Ishikawa (cell line): Measurements from ENCODE around the gene MTMR2.

Source experiments
- CEBPB ChIP-seq: IDR thresholded peaks from 2 replicates; pipeline ENCODE4 v1.6.1; 2012
- EGR1 ChIP-seq: IDR thresholded peaks from 2 replicates; pipeline ENCODE4 v1.6.1; 2012
- EP300 ChIP-seq: IDR thresholded peaks from 2 replicates; pipeline ENCODE4 v1.6.1; 2012; ENCODE audit warnings: borderline replicate concordance
- FOXM1 ChIP-seq: IDR thresholded peaks from 2 replicates; pipeline ENCODE4 v1.6.1; 2012; ENCODE audit warnings: low read depth, borderline replicate concordance
- MAX ChIP-seq: IDR thresholded peaks from 2 replicates; pipeline ENCODE4 v1.6.1; 2012
- NFIC ChIP-seq: IDR thresholded peaks from 2 replicates; pipeline ENCODE4 v1.6.1; 2012
- REST ChIP-seq: IDR thresholded peaks from 2 replicates; pipeline ENCODE4 v1.6.1; 2012; ENCODE audit warnings: low read depth, mild to moderate bottlenecking
- TAF1 ChIP-seq: IDR thresholded peaks from 2 replicates; pipeline ENCODE4 v1.6.1; 2012; ENCODE audit warnings: low read depth, mild to moderate bottlenecking
- TEAD4 ChIP-seq: IDR thresholded peaks from 2 replicates; pipeline ENCODE4 v1.6.1; 2012
- YY1 ChIP-seq: IDR thresholded peaks from 2 replicates; pipeline ENCODE4 v1.6.1; 2012; ENCODE audit warnings: low read depth

GRCh38 chr11:95849087-95849825 is 74.7 kb downstream of the MTMR2 start:
- no peak for TF ChIP-seq NFIC
- no peak for TF ChIP-seq YY1
- TF ChIP-seq REST: no peak
- no peak for TF ChIP-seq FOXM1
- no peak for TF ChIP-seq MAX
- no peak for TF ChIP-seq TAF1
- no peak for TF ChIP-seq EP300
- no peak for TF ChIP-seq CEBPB
- TF ChIP-seq TEAD4: no peak
- no peak for TF ChIP-seq EGR1
